ENCODE results near the gene SLC16A7.
"Not testable (repeated sequence)": the region's sequence is repeated elsewhere in the genome, so short reads cannot be mapped to it uniquely, and the experiment has no call there.

The SLC16A7 gene, protein sequence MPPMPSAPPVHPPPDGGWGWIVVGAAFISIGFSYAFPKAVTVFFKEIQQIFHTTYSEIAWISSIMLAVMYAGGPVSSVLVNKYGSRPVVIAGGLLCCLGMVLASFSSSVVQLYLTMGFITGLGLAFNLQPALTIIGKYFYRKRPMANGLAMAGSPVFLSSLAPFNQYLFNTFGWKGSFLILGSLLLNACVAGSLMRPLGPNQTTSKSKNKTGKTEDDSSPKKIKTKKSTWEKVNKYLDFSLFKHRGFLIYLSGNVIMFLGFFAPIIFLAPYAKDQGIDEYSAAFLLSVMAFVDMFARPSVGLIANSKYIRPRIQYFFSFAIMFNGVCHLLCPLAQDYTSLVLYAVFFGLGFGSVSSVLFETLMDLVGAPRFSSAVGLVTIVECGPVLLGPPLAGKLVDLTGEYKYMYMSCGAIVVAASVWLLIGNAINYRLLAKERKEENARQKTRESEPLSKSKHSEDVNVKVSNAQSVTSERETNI

GRCh38 chr12:59595883-59596540, at the start of gene SLC16A7:
Gene SLC16A7, plus strand, starts transcription at chr12:59596029. Its CDS starts 108,773 bp downstream, at chr12:59704802.
- DNase-seq = peak; percentile 81

DNA sequence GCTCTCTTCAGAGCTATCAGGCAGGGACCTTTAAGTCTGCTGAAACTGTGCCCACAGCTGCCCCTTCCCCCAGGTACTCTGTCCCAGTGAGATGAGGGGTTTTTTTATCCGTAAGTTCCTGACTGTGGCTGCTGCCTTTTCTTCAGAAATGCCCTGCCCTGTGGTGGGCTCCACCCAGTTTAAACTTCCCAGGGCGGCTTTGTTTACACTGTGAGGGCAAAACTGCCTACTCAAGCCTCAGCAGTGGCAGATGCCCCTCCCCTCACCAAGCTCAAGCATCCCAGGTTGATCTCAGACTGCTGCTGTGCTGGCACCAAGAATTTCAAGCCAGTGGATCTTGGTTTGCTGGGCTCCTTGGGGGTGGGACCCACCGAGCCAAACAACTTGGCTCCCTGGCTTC, 46.9 kb upstream of the SLC16A7 start:
- DNase-seq = no peak

DNA sequence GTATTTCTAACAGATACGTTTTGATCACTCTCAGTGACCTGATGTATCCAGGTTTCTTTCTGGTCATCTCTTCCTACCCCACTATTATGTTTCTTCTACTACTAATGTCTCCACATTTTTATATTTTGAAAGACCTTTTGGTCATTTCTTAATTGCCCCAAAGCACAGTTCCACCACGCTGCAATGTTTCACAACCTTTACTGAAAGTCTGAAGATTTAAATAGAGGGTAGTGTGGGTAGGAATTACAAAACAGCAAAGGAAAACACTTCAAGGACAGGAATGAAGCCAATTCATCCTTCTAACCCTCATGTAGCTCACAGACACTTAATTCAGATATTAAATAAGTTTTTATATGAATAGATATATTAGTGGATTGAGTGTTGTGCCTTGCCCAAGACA, 36.1 kb upstream of the SLC16A7 start:
- no peak for DNase-seq

DNA sequence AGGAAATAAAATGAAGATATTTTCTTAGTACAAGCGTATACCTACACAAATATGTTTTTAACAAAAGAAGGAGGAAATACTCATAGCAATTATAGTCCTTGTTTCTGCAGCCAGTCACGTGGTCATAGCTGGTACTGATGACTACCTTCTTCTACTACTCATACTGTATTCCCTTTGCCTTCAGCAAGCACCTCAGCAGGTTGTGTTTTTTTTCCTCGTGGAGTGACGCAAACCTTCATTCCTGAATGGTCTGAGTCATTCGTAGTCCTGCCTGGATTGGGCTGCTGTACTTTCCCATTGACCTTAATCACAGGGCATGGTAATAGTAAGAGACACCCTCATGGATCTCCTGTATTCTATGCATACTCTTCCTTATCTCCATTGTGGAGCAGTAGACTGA, 25.7 kb upstream of the SLC16A7 start:
- no peak for DNase-seq

DNA sequence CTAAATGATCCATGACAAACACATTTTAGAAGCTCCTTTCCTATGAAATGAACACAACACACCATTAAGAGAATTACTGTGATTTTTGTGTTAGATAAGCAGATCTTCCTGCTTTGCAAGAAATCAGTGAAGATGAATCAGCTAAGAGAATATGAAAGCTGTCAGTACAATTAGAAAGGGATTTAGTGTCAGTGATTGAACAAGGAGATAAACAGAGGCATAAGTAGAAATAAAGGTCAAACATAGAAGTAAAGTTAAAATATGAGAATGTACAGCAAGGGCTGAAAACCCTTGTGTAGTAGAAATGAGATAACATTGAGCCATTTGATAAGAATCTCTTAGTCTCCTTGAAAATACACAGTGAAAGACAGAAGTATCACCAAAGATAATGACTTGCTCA, 21.4 kb upstream of the SLC16A7 start:
- DNase-seq = no peak

DNA sequence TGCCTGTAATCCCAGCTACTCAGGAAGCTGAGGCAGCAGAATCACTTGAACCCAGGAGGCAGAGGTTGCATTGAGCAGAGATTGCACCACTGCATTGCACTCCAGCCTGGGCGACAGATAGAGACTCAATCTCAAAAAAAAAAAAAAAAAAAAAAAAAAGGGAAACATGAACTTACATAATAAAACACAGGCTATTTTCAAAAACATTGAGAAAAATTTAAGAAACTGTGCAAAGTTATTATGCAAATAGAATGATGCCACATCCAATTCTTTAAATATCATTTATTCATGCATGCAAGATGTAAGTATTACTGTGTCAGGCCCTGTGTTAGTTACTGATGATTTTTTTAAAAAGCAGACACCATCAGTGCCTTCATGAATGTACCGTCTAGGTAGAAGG, 20.0 kb upstream of the SLC16A7 start:
- DNase-seq = no peak

DNA sequence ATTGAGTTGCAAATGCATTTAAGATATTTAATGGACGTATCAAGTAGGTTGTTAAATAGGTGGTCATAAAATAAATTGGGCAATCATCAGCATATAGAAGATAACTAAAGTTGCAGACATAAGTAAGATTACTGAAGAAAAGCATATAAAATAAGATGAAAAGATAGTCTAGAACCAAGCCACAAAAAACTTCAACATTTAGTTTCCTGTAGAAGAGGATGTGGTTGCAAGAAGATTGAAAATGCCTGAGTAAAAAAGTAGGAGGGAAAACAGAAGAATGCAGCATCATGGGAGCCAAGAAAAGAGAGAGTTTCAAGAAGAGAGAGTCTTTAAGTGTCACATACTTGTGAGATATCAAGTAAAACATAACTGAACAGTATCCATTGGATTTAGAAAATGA, 17.6 kb upstream of the SLC16A7 start:
- no peak for DNase-seq

DNA sequence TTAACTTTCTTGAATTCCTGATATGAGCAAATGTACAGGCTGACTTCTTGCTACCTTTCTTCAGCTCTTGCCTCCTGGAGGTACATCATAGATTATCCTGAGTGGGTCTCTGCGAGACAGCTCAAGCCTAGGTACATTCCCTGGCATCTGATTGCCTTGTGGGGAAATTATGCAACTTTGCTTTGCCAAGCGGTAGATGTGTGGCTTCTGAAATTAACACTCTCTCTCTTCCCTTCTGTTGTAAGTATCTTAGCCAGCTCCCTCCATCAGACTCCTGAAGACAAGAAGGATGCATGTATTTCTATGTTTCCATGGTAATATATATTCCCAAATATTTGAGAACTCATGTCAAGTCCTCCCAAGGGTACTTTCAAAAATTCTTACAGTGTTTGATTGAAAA, 16.2 kb upstream of the SLC16A7 start:
- no peak for DNase-seq

GRCh38 chr12:59580050-59580449, 15.8 kb upstream of the SLC16A7 start:
- no peak for DNase-seq

- no peak for DNase-seq
Measured at GRCh38 chr12:59583003-59583712, 12.7 kb upstream of the SLC16A7 start.

- no peak for DNase-seq
Measured at GRCh38 chr12:59587710-59588109, 8.1 kb upstream of the SLC16A7 start.

GRCh38 chr12:59593761-59594160, 2.1 kb upstream of the SLC16A7 start:
- no peak for DNase-seq

- no peak for DNase-seq
Measured at GRCh38 chr12:59594943-59595500, 807 bp upstream of the SLC16A7 start.

GRCh38 chr12:59595565-59595882, 305 bp upstream of the SLC16A7 start:
- DNase-seq = no peak

DNA sequence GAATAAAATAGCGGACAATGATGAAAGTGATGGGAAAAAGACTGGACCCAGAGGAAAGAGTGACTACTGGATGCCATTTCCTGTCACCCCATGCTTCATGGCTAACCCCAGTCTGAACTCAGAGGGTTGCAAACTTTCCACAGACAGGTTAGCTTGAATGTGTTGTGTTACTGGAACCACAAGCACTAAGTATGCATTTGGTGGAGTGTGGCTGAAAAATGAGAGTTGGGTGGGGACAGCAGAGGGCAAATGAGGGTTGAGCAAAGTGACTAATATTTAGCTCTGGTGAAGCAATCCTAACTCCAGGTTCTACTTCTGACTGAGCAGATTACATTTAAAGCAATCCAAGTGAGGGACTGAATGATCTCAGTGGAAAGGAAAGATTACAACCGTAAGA, 1.6 kb downstream of the SLC16A7 start:
- DNase-seq = peak; percentile 48

GRCh38 chr12:59600171-59600570, 4.3 kb downstream of the SLC16A7 start:
- no peak for DNase-seq

- DNase-seq = no peak
Measured at GRCh38 chr12:59603754-59604153, 7.9 kb downstream of the SLC16A7 start.

DNA sequence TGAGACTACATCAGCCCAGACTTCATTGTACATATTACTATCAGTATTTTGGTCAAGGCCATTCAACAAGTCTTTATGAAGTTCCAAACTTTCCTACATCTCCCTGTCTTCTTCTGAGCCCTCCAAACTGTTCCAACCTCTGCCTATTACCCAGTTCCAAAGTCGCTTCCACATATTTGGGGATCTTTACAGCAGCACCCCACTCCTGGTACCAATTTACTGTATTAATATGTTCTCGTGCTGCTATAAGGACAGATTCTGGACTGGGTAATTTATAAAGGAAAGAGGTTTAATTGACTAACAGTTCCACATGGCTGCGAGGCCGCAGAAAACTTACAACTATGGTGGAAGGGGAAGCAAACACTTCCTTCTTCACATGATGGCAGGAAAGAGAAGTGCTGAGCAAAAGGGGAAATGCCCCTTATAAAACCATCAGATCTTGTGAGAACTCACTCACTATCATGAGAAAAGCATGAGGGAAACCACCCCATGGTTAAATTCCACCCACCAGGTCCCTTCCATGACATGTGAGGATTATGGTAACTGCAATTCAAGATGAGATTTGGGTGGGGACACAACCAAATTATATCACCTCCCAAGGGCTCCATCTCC, 17.1 kb downstream of the SLC16A7 start:
- DNase-seq = not testable (repeated sequence)

- no peak for DNase-seq
Measured at GRCh38 chr12:59615392-59616165, 19.8 kb downstream of the SLC16A7 start.

DNA sequence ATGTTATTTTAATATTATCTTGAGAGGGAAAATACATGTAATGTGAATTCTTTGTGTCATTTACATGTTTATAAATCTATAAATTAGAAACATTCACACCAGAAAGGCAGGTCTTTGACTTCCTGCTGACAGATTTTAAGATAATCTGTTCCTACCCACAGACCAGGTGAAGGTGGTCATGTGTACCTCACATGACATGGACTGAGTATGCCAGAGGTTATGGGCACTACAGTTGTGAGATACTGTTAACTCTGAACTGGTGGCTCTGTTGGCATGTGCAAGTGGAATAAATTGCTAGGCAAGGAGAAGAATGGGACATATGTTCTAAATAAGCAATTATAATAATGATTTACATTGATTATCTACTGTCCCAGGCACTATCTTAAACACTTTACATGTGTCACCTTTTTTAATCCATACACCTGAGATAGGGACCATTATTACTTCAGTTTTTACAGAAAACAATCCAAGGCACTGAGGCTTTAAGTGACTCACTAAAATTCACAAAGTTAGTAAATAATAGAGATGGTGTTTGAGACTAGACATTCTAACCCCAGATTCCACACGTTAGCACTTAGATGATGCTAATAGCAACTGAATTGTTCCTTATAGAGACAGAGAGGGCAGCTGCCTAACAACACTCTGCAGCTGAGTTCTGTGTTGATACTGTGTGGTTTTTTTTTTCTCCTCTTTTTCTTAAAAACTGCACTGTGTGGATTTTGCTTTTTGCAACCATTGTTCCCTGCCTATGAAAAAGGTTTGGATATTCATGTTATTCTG, 23.8 kb downstream of the SLC16A7 start:
- no peak for DNase-seq

- DNase-seq = no peak
Measured at GRCh38 chr12:59620326-59620725, 24.5 kb downstream of the SLC16A7 start.

Data from activated CD8-positive, alpha-beta memory T cell treated with anti-CD3 and anti-CD28 coated beads, Interleukin-2, amount 50 U/mL, for 4 hours (primary cell).